Measurements from ENCODE around the gene ARHGAP24.

The ARHGAP24 gene

GRCh38 chr4:85777908-85778631, 303.1 kb downstream of the ARHGAP24 start:
- DNase-seq (ENCODE audit: low read depth in 2 of 2), result no peak

- no peak for DNase-seq (ENCODE audit: low read depth in 2 of 2)
Measured at GRCh38 chr4:85778632-85779131, 303.7 kb downstream of the ARHGAP24 start.

GRCh38 chr4:85779165-85779564, 304.2 kb downstream of the ARHGAP24 start:
- no peak for DNase-seq (ENCODE audit: low read depth in 2 of 2)

GRCh38 chr4:85780664-85781063, 305.7 kb downstream of the ARHGAP24 start:
- no peak for DNase-seq (ENCODE audit: low read depth in 2 of 2)

GRCh38 chr4:85783483-85783882, 308.5 kb downstream of the ARHGAP24 start:
- DNase-seq (ENCODE audit: low read depth in 2 of 2), result no peak

GRCh38 chr4:85783900-85784299, 308.9 kb downstream of the ARHGAP24 start:
- no peak for DNase-seq (ENCODE audit: low read depth in 2 of 2)

GRCh38 chr4:85784348-85784747, 309.4 kb downstream of the ARHGAP24 start:
- no peak for DNase-seq (ENCODE audit: low read depth in 2 of 2)

GRCh38 chr4:85784947-85785346, 310.0 kb downstream of the ARHGAP24 start:
- no peak for DNase-seq (ENCODE audit: low read depth in 2 of 2)

- DNase-seq (ENCODE audit: low read depth in 2 of 2), result no peak
Measured at GRCh38 chr4:85787133-85787532, 312.2 kb downstream of the ARHGAP24 start.

- DNase-seq (ENCODE audit: low read depth in 2 of 2), result no peak
Measured at GRCh38 chr4:85788604-85789003, 313.7 kb downstream of the ARHGAP24 start.

GRCh38 chr4:85789241-85789640, 314.3 kb downstream of the ARHGAP24 start:
- DNase-seq (ENCODE audit: low read depth in 2 of 2), result no peak

GRCh38 chr4:85790582-85790981, 315.6 kb downstream of the ARHGAP24 start:
- no peak for DNase-seq (ENCODE audit: low read depth in 2 of 2)

- no peak for DNase-seq (ENCODE audit: low read depth in 2 of 2)
Measured at GRCh38 chr4:85792376-85793232, 317.7 kb downstream of the ARHGAP24 start.

GRCh38 chr4:85793233-85793585, 318.3 kb downstream of the ARHGAP24 start:
- no peak for DNase-seq (ENCODE audit: low read depth in 2 of 2)

- DNase-seq (ENCODE audit: low read depth in 2 of 2), result no peak
Measured at GRCh38 chr4:85798012-85798770, 323.2 kb downstream of the ARHGAP24 start.

GRCh38 chr4:85803856-85804255, 328.9 kb downstream of the ARHGAP24 start:
- DNase-seq (ENCODE audit: low read depth in 2 of 2), result no peak

GRCh38 chr4:85805891-85806290, 330.9 kb downstream of the ARHGAP24 start:
- DNase-seq (ENCODE audit: low read depth in 2 of 2), result no peak

GRCh38 chr4:85806334-85806733, 331.4 kb downstream of the ARHGAP24 start:
- no peak for DNase-seq (ENCODE audit: low read depth in 2 of 2)

GRCh38 chr4:85807247-85807950, 332.4 kb downstream of the ARHGAP24 start:
- DNase-seq (ENCODE audit: low read depth in 2 of 2), result no peak

- DNase-seq (ENCODE audit: low read depth in 2 of 2), result no peak
Measured at GRCh38 chr4:85808104-85808503, 333.2 kb downstream of the ARHGAP24 start.

- DNase-seq (ENCODE audit: low read depth in 2 of 2), result no peak
Measured at GRCh38 chr4:85808864-85809263, 333.9 kb downstream of the ARHGAP24 start.

GRCh38 chr4:85812776-85813175, 337.8 kb downstream of the ARHGAP24 start:
- no peak for DNase-seq (ENCODE audit: low read depth in 2 of 2)
